Fibroblast of lung (primary cell): ENCODE data around the gene SURF2.

Source experiments
- CTCF ChIP-seq, 2 donors: IDR thresholded peaks in 1 of 2; conservative IDR thresholded peaks in 1 of 2; 1 replicate in 1 of 2; 2 replicates in 1 of 2; pipeline ENCODE4 v1.5.1; 2011 to 2012; ENCODE audit warnings: low read length in 2 of 2, control low read depth in 1 of 2, inconsistent platforms in 1 of 2, low read depth in 1 of 2, mild to moderate bottlenecking in 1 of 2
- EZH2 ChIP-seq: IDR thresholded peaks from 2 replicates; pipeline ENCODE4 v1.5.1; 2012; ENCODE audit warnings: low read length, control low read depth, mild to moderate bottlenecking; ENCODE audit errors: missing control alignments

GRCh38 chr9:133331221-133331620 is 25.1 kb upstream of the SURF2 start:
- TF ChIP-seq CTCF (conservative IDR thresholded peaks at IDR 0.05 in 1 of 2, IDR thresholded peaks at IDR 0.05 in 1 of 2; ENCODE audit: low read depth in 1 of 2, low read length in 2 of 2) (no peak), EZH2 (no peak)
